OCI-LY7 (cell line): ENCODE data around the gene NCOA7. TPM values are rescaled to one million over a fixed set of nuclear protein-coding genes. Genes with fewer than 3 reads are reported as not detected.

Source experiments
- BruUV-seq: library from RNA; stranded (reverse); fragments of 400-500 nt; replicated peaks from 2 replicates; lab custom pipeline; 2021; lab: Mats Ljungman, UMichigan
- CTCF ChIA-PET: fragments of 300-600 bp; sonication (Branson Sonifier 250); formaldehyde crosslinking; loops from one replicate; lab custom pipeline; 2022; ENCODE audit warnings: antibody characterized with exemption; ENCODE audit not compliant: unreplicated experiment; lab: Charles Lee
- POLR2A ChIA-PET: fragments of 300-600 bp; sonication (Branson Sonifier 250); formaldehyde crosslinking; loops from one replicate; lab custom pipeline; 2022; ENCODE audit warnings: antibody characterized with exemption; lab: Charles Lee
- DNase-seq: peaks from one replicate; pipeline ENCODE4 v3.0.0-alpha.2; 2015; ENCODE audit warnings: low spot score
- H2AFZ ChIP-seq: fragments of 200-600 bp; sonication (generic), shearing (Covaris generic); 2 replicates; pipeline ENCODE4 v1.6.1; 2014; ENCODE audit warnings: mild to moderate bottlenecking, antibody characterized with exemption, low read length, moderate library complexity
- H3K27ac ChIP-seq: fragments of 200-600 bp; sonication (generic); 2 replicates; pipeline ENCODE4 v1.5.1; 2014; ENCODE audit warnings: mixed run types, low read depth, mild to moderate bottlenecking, moderate library complexity, low read length, inconsistent platforms; ENCODE audit not compliant: poor library complexity, severe bottlenecking
- H3K36me3 ChIP-seq: fragments of 200-600 bp; sonication (generic); 2 replicates; pipeline ENCODE4 v1.6.1; 2014; ENCODE audit warnings: mild to moderate bottlenecking, antibody characterized with exemption, low read length, moderate library complexity, mixed read lengths; ENCODE audit not compliant: insufficient read depth
- H3K4me1 ChIP-seq: fragments of 200-600 bp; sonication (generic); 2 replicates; pipeline ENCODE4 v1.5.1; 2014; ENCODE audit warnings: mild to moderate bottlenecking, low read length; ENCODE audit not compliant: insufficient read depth, poor library complexity, severe bottlenecking
- H3K4me2 ChIP-seq: fragments of 200-600 bp; sonication (generic); 2 replicates; pipeline ENCODE4 v1.6.1; 2014; ENCODE audit warnings: mild to moderate bottlenecking, low read length
- H3K4me3 ChIP-seq: fragments of 200-600 bp; sonication (generic); 2 replicates; pipeline ENCODE4 v1.5.1; 2014; ENCODE audit warnings: mild to moderate bottlenecking, low read depth, low read length; ENCODE audit not compliant: poor library complexity, severe bottlenecking
- H3K79me2 ChIP-seq: fragments of 200-600 bp; sonication (generic); 2 replicates; pipeline ENCODE4 v1.6.1; 2016; ENCODE audit warnings: low read depth, mild to moderate bottlenecking, low read length, moderate library complexity, mixed read lengths; ENCODE audit not compliant: insufficient read depth
- H3K9me2 ChIP-seq: fragments of 200-600 bp; sonication (generic); 2 replicates; pipeline ENCODE4 v1.6.1; 2016; ENCODE audit warnings: mild to moderate bottlenecking, low read length, mixed read lengths; ENCODE audit not compliant: insufficient read depth
- H3K9me3 ChIP-seq: fragments of 200-600 bp; sonication (generic); 2 replicates; pipeline ENCODE4 v1.6.1; 2014; ENCODE audit warnings: mild to moderate bottlenecking, mixed run types, low read length, mixed read lengths
- H4K20me1 ChIP-seq: fragments of 200-600 bp; sonication (generic); 2 replicates; pipeline ENCODE4 v1.6.1; 2014; ENCODE audit warnings: mild to moderate bottlenecking, antibody characterized with exemption, low read length, moderate library complexity, mixed read lengths; ENCODE audit not compliant: insufficient read depth
- CTCF ChIP-seq: fragments of 200-600 bp; sonication (generic); conservative IDR thresholded peaks from 2 replicates; pipeline ENCODE4 v1.5.1; 2014; ENCODE audit warnings: mild to moderate bottlenecking, antibody characterized with exemption, low read length, moderate library complexity, mixed read lengths
- EZH2phosphoT487 ChIP-seq: fragments of 200-600 bp; sonication (generic); IDR thresholded peaks from 2 replicates; pipeline ENCODE4 v1.6.1; 2018; ENCODE audit warnings: low read depth, borderline replicate concordance, mild to moderate bottlenecking, mixed run types, antibody characterized with exemption, low read length, moderate library complexity, mixed read lengths
- intact Hi-C: fragments of 100-400 bp; cut with micrococcal nuclease; formaldehyde crosslinking; loops from one replicate; pipeline ENCODE4 v1.10.0; 2022; ENCODE audit not compliant: unreplicated experiment
- total RNA-seq, 2 experiments: library from RNA; depleted of rRNA in 1 of 2; stranded (reverse); fragments of >200 nt in 1 of 2; shearing (Covaris generic) in 1 of 2; gene quantifications; 2 replicates each; pipeline ENCODE4 v1.2.3, GENCODE V29; 2014 to 2022

Gene NCOA7
- total RNA-seq, 2 experiments from 2014 or later: 14.8 to 52.2 TPM

- POLR2A ChIA-PET: interaction anchor here (1.1 to 2.4 kb wide), 7 partner anchors 10 to 83 kb away, joined by 5 to 7 read pairs (median 6); no protein-coding TSS in a partner anchor
- no TSS peak for BruUV-seq
These were observed 44.5 kb downstream of the NCOA7 start for GRCh38 chr6:125835221-125835744.

GRCh38 chr6:125836466-125836865 is 45.7 kb downstream of the NCOA7 start:
- Histone ChIP-seq H3K36me3 (no peaks in the 10 kb centered on the region; the same call in 1 of the 2 replicates), H3K79me2 (peaks cover 32% of the 10 kb centered on the region; the same call in 1 of the 2 replicates), H3K4me1 (peaks cover 8% of the 10 kb centered on the region), H3K27ac (no peak overlapping the region), H4K20me1 (no peaks in the 10 kb centered on the region), H2AFZ (no peak overlapping the region), H3K9me2 (no peaks in the 10 kb centered on the region), H3K4me3 (no peak overlapping the region), H3K9me3 (no peaks in the 10 kb centered on the region), H3K4me2 (no peak overlapping the region)
- no peak for DNase-seq
- intact Hi-C loops: no loop called here
- no TSS peak for BruUV-seq
- no peak for TF ChIP-seq EZH2phosphoT487
- no peak for TF ChIP-seq CTCF
- CTCF ChIA-PET: no interaction called here
- POLR2A ChIA-PET: interaction anchor here (0.7 to 1.0 kb wide), 2 partner anchors 13 to 203 kb away, joined by 3 read pairs; no protein-coding TSS in a partner anchor

More at GRCh38 chr6:125835221-125835744, 44.5 kb downstream of the NCOA7 start:
- H4K20me1 ChIP-seq: no peaks in the 10 kb centered on the region
- no peak for TF ChIP-seq EZH2phosphoT487
- no peak for TF ChIP-seq CTCF
- no peak overlapping the region for H2AFZ ChIP-seq
- H3K4me3 ChIP-seq: no peak overlapping the region
- CTCF ChIA-PET: interaction anchor here (0.7 to 1.5 kb wide), 2 partner anchors 15 to 16 kb away, joined by 3 to 4 read pairs; no protein-coding TSS in a partner anchor
- H3K9me2 ChIP-seq: no peaks in the 10 kb centered on the region
- no peak overlapping the region for H3K27ac ChIP-seq
- H3K9me3 ChIP-seq: no peaks in the 10 kb centered on the region
- H3K4me2 ChIP-seq: no peak overlapping the region
- DNase-seq: no peak
- intact Hi-C loops: no loop called here
- H3K36me3 ChIP-seq: no peaks in the 10 kb centered on the region; the same call in 1 of the 2 replicates
- peaks cover 35% of the 10 kb centered on the region; the same call in 1 of the 2 replicates for H3K79me2 ChIP-seq
- H3K4me1 ChIP-seq: peaks cover 8% of the 10 kb centered on the region

- Histone ChIP-seq H3K9me3 (no peaks in the 10 kb centered on the region), H3K4me2 (no peak overlapping the region), H4K20me1 (no peaks in the 10 kb centered on the region), H3K4me3 (no peak overlapping the region), H3K9me2 (no peaks in the 10 kb centered on the region), H3K79me2 (peaks cover 45% of the 10 kb centered on the region; the same call in 1 of the 2 replicates), H3K36me3 (peaks cover 5% of the 10 kb centered on the region), H3K4me1 (peaks cover 18% of the 10 kb centered on the region), H3K27ac (no peak overlapping the region), H2AFZ (no peak overlapping the region)
- DNase-seq: no peak
- ChIA-PET POLR2A (interaction anchor here (0.8 to 2.1 kb wide), 4 partner anchors 9 to 49 kb away, joined by 3 to 21 read pairs (median 4); partner anchors contain the start of gene NCOA7), CTCF (no interaction called here)
- TF ChIP-seq CTCF: no peak
- TF ChIP-seq EZH2phosphoT487: no peak
- BruUV-seq: no TSS peak
- intact Hi-C loops: no loop called here
These were observed 48.7 kb downstream of the NCOA7 start for GRCh38 chr6:125839471-125839870.
